ENCODE data around the gene SLX4IP.

Gene SLX4IP

DNA sequence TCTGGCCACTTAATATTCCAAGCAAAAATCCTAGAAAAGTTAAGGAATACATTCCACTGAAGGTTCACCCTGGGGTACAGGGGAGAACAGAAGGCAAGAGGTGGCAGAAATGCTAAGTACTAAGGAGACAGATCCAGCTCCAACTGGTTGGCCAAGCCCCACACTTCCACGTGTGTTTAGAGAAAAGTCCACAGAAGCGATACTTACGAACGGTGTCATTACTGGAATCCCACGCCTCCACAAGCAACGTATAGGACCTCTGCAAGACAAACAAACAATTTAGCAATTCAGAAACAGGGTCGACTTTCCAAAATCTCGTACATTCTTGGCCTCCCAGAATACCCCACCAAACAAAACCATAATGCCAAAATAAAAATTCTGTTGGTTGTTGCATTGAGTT, 228.7 kb downstream of the SLX4IP start:
- H3K27me3 Mint-ChIP-seq: peaks cover 70% of the 10 kb centered on the region
- peaks cover 3% of the 10 kb centered on the region for H3K9me3 Mint-ChIP-seq
- ATAC-seq: no peak
- no peak overlapping the region for H3K4me3 Mint-ChIP-seq
- H3K4me1 Mint-ChIP-seq: peaks cover 8% of the 10 kb centered on the region
- no peaks in the 10 kb centered on the region for H3K36me3 Mint-ChIP-seq
- no peak overlapping the region for H3K27ac Mint-ChIP-seq

DNA sequence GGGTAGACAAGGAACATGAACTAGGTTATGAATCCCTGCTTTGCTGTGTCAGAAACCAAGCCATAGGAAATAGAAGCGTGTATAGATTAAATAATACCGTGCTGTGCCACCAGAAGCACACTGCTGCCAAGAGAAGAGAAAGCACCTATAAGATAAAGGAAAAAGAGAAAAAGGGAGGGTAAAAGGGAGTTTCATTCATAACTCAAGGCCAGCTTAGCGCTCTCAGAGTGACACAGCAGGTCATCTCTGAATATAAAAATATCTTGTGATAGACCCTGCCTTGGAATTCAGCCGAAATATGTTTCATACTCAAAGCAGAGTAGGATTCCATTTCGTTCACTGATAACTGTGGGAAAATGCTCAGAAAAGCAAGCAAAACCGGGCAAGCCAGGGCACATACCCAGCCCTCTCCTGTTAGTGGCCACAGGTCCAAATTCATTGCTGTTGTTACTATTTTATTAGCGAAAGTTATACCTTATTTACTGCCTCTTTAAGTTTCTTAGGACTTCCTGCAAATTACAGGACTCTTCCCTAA, 230.0 kb downstream of the SLX4IP start:
- no peaks in the 10 kb centered on the region for H3K36me3 Mint-ChIP-seq
- H3K9me3 Mint-ChIP-seq: peaks cover 3% of the 10 kb centered on the region
- H3K27ac Mint-ChIP-seq: no peak overlapping the region
- peaks cover 64% of the 10 kb centered on the region for H3K27me3 Mint-ChIP-seq
- H3K4me1 Mint-ChIP-seq: peaks cover 9% of the 10 kb centered on the region
- no peak for ATAC-seq
- no peak overlapping the region for H3K4me3 Mint-ChIP-seq

DNA sequence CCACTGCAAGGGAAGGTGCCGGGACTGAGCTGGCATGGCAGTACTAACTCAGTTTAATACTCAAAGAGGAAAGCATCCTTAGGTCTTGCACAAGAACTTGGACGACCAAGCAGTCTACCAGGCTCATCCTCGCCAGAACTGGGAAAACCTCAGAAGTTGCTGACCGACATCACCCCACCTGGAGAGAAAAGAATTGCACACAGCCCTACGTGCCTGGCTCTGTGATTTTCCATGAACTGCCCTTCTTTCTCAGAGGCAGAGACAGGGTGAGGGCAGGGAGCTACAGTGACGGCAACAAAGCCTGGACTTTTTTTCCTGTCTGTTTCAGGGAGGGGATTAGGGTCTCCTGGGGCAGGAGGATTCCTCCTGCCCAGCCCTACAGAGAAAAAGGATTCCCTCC, 230.7 kb downstream of the SLX4IP start:
- no peak for ATAC-seq
- Mint-ChIP-seq H3K36me3 (no peaks in the 10 kb centered on the region), H3K4me1 (peaks cover 16% of the 10 kb centered on the region), H3K27me3 (peaks cover 61% of the 10 kb centered on the region), H3K27ac (no peak overlapping the region), H3K4me3 (no peak overlapping the region), H3K9me3 (peaks cover 3% of the 10 kb centered on the region)

DNA sequence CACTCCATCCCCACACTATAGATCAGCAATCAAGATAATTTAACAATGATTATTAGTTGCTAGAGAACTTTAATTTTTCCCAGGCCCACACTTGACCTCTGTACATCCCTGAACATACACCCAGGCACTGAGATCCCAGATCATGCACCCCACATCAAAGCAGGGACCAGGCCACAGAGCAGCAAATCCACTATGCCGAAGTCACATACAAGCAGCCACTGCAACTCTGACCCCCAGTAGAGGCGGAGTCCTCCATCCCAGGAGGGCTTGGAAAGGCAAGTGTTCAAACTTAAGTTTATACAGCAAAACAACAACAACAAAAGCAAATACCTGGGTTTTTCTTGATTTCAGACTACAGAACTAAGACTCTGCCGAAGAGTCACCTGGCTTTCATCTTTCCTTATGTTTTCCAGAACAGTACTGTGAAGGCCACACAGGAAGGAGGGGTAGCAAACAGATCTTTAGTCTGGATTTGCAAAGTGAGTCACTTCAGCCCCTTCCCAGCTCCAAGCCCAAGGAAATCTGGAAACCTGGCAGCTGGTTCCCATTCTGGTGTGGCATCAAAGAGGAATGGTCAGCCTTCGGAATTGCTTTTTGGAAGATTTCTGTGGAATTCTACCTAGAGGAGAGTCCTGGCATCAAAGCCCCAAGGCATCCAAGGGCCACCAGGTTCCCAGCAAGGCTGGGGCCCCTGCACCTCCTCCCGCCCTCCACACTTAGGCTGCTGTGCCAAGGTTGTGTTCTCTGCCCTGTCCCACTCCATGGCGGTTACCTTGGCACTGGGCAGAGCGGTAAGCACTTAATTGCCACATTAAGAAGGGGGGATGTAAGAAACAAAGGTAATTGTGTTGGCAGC, 231.3 kb downstream of the SLX4IP start:
- H3K4me3 Mint-ChIP-seq: no peak overlapping the region
- H3K36me3 Mint-ChIP-seq: no peaks in the 10 kb centered on the region
- H3K27ac Mint-ChIP-seq: no peak overlapping the region

DNA sequence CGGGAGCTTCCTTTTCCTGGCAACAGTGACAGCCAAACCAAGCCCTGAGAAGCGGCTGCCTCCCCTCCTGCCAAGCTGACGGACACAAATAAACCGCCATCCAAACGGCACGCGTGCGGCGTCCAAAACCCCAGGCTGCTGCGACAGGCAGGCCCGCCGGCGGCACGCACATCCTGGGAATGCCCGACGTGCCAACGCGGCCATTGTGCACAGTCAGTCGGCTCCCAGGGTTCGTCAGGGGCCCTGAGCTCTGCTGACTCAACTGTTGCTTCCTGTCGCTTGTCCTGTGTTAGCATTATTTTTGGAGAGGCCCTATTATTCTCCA, 231.9 kb downstream of the SLX4IP start:
- peaks cover 28% of the 10 kb centered on the region for H3K4me1 Mint-ChIP-seq
- no peak overlapping the region for H3K27ac Mint-ChIP-seq
- no peaks in the 10 kb centered on the region for H3K36me3 Mint-ChIP-seq
- H3K27me3 Mint-ChIP-seq: peaks cover 61% of the 10 kb centered on the region
- H3K4me3 Mint-ChIP-seq: no peak overlapping the region
- no peak for ATAC-seq
- H3K9me3 Mint-ChIP-seq: no peaks in the 10 kb centered on the region

More for the DNA sequence above, 231.3 kb downstream of the SLX4IP start:
- Mint-ChIP-seq H3K4me1 (peaks cover 23% of the 10 kb centered on the region), H3K9me3 (no peaks in the 10 kb centered on the region), H3K27me3 (peaks cover 61% of the 10 kb centered on the region)
- ATAC-seq: no peak

DNA sequence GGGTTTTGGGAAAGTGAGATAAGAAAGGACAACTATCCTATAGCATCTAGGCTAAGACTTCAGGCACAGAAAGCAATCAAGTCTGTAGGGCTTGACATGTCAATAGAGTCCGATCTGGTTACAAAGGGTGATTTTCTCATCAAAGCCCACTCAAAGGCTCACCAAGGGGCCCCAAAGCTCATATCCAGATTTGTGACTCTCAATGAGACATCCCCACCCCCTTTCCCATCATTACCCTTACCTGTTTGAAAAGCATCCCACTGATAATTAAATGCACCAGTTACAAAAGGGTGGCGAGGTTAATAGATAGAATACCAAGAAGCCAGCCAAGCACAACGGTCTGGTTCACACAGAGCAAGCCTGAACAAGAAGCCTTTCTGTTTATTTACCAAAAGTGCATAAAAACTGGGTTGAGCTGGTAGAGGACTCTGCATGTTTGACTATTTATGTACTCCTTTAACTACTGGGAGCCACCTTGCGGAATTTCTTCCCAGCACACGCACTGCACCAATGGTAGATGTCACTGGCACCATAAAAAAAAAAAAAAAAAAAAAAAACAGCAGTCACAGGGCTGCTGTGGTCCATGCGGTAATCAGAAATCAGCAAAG, 232.6 kb downstream of the SLX4IP start:
- Mint-ChIP-seq H3K9me3 (no peaks in the 10 kb centered on the region), H3K27ac (no peak overlapping the region), H3K27me3 (peaks cover 61% of the 10 kb centered on the region), H3K4me1 (peaks cover 33% of the 10 kb centered on the region), H3K4me3 (no peak overlapping the region), H3K36me3 (no peaks in the 10 kb centered on the region)
- no peak for ATAC-seq

DNA sequence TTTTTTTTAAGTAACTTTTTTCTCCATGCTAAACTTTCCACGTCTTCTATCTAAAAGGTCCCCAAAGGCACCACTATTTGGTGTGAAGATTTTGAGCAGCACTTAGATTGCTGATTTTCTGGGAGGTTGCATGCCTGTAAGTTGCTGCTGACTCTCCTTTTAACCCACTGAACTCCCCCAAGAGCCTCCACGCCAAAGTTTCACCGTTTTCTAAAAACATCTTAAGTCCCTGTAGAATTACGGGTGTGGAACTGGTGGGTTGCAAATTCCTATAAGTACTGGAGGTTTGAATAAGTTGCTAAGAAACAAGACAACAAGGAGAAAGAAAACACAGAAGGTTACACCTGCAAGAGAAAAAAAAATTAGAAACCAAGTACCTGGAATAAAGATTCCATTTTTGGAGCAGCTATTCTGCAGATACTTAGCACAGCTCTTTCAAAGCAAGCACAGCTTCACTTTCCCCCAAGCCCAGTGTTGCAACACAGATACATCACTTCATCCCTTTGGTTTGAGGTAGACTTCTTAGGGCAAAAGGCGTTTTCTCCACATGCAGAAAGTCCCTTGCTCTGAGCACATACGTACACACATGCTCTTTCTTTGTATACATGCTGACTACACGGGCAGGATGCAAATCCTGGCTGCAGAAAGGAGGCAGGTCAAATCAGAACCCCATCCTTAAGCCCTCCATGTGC, 233.7 kb downstream of the SLX4IP start:
- no peak overlapping the region for H3K4me3 Mint-ChIP-seq
- H3K27ac Mint-ChIP-seq: no peak overlapping the region
- no peaks in the 10 kb centered on the region for H3K9me3 Mint-ChIP-seq
- ATAC-seq: no peak
- peaks cover 34% of the 10 kb centered on the region for H3K4me1 Mint-ChIP-seq
- peaks cover 60% of the 10 kb centered on the region for H3K27me3 Mint-ChIP-seq
- no peaks in the 10 kb centered on the region for H3K36me3 Mint-ChIP-seq

DNA sequence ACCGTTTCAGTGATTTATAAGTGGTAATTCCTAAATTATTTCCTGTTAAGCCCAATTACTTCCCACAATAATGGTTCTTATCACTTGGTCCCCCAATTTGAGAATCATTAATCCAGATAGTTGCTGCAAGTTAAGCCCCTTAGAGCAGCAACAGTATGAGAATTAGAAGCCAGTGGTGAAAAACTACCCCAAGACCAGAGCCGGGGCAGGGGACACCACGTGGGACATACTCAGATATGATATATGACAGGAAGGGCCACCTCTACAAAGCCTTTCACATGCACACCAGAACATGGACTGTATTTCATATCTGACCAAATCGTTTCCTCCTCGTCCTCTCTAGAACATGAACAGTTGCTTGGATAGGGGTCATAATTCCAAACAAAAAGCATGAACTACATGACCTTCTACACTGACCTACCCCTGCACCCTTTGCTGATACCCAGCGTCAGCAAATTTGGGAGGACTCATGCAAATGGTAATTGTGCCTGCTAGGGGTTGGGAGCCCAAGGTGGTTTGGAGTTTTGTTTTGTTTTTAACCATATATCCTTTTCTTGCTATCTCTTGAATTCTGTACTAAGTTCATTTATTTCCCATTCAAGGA, 234.8 kb downstream of the SLX4IP start:
- Mint-ChIP-seq H3K36me3 (no peaks in the 10 kb centered on the region), H3K27ac (no peak overlapping the region), H3K4me3 (no peak overlapping the region), H3K4me1 (peaks cover 40% of the 10 kb centered on the region), H3K27me3 (peaks cover 58% of the 10 kb centered on the region), H3K9me3 (no peaks in the 10 kb centered on the region)
- ATAC-seq: no peak

DNA sequence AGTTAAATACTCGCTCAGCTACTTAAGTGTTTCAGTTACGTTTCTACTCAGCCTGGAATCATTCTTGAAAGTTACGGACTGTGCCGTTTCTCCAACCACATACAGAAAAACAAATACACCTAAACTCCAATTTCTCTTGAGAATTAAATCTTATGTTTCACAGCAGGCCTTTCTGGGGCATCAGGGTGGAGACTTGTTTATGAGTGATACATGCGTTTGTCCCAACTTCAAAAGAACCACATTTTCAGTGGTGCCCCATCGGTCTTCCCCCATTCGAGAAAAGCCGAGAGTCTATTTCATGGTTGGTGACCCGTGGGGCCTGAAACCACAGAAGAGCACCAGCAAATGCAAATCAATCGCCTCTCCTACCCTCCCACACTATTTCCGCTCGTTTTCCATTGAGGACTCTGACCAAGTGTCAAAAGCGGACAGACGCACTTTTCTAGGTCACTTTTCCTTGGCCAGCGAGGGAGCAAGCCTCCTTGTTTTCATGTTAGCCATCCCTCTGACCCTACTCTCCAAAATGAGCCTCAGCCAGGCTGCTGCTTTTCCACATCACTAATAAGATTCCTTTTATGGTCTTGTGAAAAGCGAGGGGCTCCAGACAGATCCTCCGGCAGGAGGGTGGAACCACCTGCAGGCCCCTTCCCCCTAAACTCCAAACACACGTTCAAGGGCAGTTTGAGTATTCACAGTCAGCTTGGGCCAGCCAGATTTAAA, 235.6 kb downstream of the SLX4IP start:
- H3K9me3 Mint-ChIP-seq: no peaks in the 10 kb centered on the region
- peaks cover 43% of the 10 kb centered on the region for H3K4me1 Mint-ChIP-seq
- H3K4me3 Mint-ChIP-seq: peak overlapping the region; percentile 38
- ATAC-seq: peak; percentile 46
- no peak overlapping the region for H3K27ac Mint-ChIP-seq
- H3K36me3 Mint-ChIP-seq: no peaks in the 10 kb centered on the region
- peaks cover 59% of the 10 kb centered on the region for H3K27me3 Mint-ChIP-seq

DNA sequence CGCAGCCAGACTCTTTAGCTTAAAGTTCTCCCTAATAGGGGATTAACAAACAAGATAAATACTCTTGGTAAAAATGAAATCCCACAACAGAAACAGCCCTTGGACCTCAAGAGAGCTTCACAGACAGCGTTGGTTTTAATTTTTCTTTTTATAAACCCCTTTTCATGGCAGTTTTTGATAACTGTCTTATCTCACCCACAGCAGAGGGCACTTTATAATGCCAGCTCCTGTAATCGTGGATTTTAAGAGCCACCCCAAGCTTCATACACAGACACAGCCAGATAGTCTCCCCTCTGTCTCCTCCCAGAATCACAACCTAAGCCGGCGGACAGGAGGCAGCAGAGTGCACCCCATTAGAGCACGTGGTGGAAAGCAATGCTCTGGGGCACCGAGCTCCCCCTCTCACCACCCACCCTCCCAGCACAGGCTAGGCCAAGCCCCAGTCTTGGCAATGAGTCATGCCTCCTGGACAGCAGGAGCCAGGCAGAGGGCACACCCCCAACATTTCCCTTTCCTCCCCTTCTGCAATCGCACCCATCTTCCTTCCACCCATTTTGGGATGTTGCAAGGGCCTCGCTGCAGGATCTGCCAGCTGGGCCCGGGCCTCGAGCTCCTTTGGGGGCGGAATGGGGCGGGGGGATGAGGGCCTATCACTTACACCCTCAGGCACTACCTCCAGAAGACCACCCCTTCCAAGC, 236.3 kb downstream of the SLX4IP start:
- H3K4me1 Mint-ChIP-seq: peaks cover 43% of the 10 kb centered on the region
- no peak overlapping the region for H3K27ac Mint-ChIP-seq
- ATAC-seq: no peak
- H3K9me3 Mint-ChIP-seq: no peaks in the 10 kb centered on the region
- no peaks in the 10 kb centered on the region for H3K36me3 Mint-ChIP-seq
- peak overlapping the region; percentile 29 for H3K4me3 Mint-ChIP-seq
- H3K27me3 Mint-ChIP-seq: peaks cover 58% of the 10 kb centered on the region

DNA sequence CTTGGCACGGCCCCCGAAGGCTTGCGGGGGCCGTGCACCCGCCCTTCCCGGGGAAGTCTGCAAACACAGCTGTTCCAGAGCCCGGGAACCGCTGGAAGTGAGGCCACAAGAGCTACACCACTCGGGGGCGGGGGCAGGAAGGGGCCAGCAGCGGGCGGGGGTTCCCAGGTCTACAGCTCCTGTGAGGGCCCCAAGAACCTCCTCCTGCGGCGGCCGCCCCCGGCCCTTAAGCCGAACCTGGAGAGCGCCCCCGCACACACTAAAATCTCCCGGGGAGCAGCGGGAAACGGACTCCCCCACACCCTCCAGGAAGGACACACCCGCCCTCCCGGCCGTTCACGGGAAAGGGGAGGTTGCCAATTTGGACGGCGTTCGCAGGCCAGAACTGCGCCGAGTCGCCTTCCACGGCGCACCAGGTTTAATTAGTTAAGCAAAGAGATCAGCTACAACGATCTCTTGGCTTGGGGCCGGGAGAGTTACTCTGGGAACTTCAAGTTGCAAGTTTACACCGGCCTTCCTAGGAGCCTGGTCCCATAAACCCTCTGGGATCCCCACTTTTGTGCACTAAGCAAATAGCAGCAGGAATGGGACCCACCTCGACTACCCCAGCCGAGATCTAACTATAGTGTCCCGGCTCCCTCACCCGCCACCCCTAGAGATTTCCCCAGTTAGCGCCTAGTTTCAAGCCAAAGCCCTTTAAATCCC, 237.0 kb downstream of the SLX4IP start:
- Mint-ChIP-seq H3K9me3 (no peaks in the 10 kb centered on the region), H3K36me3 (no peaks in the 10 kb centered on the region), H3K4me3 (peak overlapping the region; percentile 68), H3K27ac (no peak overlapping the region), H3K27me3 (peaks cover 57% of the 10 kb centered on the region), H3K4me1 (peaks cover 43% of the 10 kb centered on the region)
- no peak for ATAC-seq

DNA sequence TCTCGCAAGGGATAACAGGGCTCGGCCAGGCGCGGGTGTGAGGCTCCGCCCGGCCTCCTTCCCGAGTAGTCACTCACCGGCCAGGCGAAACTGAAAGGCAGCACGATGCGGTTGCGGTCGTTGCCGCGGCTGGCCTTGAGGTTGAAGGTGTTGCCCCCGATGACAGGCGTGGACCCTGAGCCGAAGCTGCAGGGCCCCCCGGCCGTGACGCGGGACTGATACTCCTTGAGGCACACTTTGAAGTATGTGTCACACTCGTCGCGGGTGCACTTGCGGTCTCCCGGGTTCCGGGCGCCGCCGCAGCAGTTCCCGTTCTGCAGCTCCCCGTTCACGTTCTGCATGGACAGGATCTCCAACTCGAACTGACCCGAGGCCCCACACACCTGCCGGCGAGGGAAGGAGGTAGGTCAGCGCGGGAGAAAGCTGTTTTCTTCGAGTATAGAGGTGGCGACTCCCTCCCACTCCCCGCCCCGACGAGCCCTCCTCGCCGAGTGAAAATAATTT, 237.6 kb downstream of the SLX4IP start:
- Mint-ChIP-seq H3K9me3 (no peaks in the 10 kb centered on the region), H3K27ac (no peak overlapping the region), H3K36me3 (no peaks in the 10 kb centered on the region), H3K4me3 (peak overlapping the region; percentile 68), H3K4me1 (peaks cover 43% of the 10 kb centered on the region), H3K27me3 (peaks cover 63% of the 10 kb centered on the region)
- no peak for ATAC-seq

DNA sequence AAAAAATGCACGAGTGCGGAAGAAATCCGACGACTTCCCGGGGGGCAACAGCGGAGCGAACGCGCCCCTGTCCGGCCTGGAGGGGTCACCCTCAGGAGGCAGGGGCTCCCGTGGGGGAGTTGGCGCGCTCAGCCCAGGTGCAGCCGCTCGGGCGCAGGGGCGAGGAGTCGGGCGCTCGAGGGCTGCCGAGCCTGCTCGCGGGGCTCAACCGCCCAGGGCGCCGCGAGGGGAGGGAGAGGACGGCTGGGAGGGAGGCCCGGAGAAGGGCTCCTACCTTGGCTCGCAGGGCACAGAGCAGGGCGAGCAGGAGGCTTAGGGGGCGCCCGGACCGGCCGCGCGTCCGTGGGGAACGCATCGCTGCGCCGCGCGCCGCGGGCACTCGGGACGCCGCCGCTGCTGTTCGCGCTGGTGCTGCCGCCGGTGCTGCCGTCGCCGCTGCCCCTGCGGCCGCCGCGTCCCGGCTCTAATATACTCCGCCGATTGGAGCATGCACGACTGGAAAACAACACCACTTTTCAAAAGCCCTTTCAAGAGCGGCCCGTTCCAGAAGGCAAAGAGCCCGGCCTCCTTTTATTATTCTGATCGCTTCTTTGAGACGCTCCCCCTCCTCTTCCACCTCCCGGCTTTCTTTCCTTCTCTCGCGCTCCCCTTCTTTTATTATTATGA, 238.2 kb downstream of the SLX4IP start:
- Mint-ChIP-seq H3K27ac (peak overlapping the region; percentile 60), H3K36me3 (no peaks in the 10 kb centered on the region), H3K4me3 (peak overlapping the region; percentile 74), H3K9me3 (no peaks in the 10 kb centered on the region), H3K4me1 (peaks cover 43% of the 10 kb centered on the region), H3K27me3 (peaks cover 69% of the 10 kb centered on the region)
- ATAC-seq: no peak

All from stimulated activated memory B cell treated with anti-CD40 and anti-IgM and Interleukin-4, amounts not matched to agents 10 μg/mL and 1 μg/mL and 100 μg/mL, for 72 hours (primary cell).